LNCaP clone FGC (cell line): ENCODE results near the gene SPI1.

Experiments
- DNase-seq: peaks from one replicate; pipeline ENCODE4 v3.0.0-alpha.2; 2011; ENCODE audit warnings: low read depth
- H3K4me3 ChIP-seq: 2 replicates; pipeline ENCODE4 v1.5.1; 2011; ENCODE audit warnings: mild to moderate bottlenecking, low read depth, low read length, control low read depth
- TF ChIP-seq, protein P1 (sequence below): IDR thresholded peaks from 2 replicates; pipeline ENCODE4 v1.5.1; 2012; ENCODE audit warnings: mild to moderate bottlenecking; ENCODE audit not compliant: control insufficient read depth, insufficient read depth; ENCODE audit errors: extremely low read depth

Gene SPI1

DNA sequence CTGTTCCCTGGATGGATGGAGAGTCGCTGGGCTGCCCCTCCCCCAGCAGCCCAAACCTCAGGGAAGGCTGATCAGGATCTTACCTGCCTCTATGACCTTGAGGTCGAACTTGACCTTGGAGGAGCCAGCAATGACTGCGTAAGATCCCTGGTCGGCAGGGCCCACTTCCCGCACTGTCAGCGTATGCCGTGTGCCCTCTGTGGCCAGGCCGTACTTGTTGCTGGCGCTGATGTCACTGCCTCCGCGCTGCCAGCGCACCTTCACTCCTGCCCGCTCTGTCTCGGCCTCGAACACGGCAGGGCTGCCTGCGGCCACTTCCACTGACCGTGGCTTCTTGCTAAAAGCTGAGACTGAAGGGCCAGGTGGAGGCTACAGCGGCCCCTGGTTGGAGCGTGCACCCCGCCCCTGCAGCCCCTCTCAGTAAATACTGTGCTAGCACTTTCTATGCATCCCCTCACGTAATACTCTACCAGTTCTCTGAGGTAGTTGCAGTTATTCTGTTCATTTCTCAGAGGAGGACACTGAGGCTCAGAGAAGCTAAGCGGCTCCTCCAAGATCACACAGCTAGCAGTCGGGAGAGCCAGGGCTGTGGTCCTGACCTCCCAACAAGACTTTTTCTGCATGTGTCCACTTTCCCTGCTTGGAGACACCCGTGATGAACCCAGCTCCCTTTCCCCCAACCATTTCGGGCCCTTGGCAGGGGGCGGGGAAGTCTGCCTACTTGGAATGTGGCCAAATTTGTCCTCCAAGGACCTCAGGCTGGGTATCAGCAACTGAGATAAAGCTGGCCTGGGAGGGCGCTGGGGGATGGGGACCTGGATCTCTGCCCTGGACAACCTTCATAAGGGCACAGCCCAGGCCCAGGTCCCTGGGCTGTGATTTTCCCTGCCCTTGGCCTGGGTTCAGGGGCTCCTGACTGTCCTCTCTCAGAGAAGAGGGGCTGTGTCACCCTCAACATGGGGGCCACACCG is 26.9 kb downstream of the SPI1 start:
- no peak for DNase-seq

DNA sequence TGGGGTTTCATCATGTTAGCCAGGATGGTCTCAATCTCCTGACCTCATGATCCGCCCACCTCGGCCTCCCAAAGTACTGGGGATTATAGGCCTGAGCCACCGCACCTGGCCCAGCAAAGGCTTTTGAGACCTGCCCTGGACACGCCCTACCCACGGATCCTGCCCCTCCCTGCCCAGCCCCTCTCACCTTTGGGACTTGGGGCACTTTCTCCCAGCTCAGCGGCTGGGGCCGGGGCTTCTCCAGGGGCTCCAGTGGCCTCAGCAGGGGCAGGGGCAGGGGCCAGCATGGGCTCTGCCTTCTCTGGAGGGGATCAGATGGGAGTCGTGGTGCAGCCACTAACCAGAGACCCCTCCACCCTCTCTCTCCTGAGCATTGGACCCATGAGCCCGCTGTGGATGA is 28.0 kb downstream of the SPI1 start:
- H3K4me3 ChIP-seq, result no peak overlapping the region
- no peak for DNase-seq
- TF ChIP-seq, protein P1, sequence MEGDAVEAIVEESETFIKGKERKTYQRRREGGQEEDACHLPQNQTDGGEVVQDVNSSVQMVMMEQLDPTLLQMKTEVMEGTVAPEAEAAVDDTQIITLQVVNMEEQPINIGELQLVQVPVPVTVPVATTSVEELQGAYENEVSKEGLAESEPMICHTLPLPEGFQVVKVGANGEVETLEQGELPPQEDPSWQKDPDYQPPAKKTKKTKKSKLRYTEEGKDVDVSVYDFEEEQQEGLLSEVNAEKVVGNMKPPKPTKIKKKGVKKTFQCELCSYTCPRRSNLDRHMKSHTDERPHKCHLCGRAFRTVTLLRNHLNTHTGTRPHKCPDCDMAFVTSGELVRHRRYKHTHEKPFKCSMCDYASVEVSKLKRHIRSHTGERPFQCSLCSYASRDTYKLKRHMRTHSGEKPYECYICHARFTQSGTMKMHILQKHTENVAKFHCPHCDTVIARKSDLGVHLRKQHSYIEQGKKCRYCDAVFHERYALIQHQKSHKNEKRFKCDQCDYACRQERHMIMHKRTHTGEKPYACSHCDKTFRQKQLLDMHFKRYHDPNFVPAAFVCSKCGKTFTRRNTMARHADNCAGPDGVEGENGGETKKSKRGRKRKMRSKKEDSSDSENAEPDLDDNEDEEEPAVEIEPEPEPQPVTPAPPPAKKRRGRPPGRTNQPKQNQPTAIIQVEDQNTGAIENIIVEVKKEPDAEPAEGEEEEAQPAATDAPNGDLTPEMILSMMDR, result no peak

More for the DNA sequence above, 26.9 kb downstream of the SPI1 start:
- TF ChIP-seq, protein P1, result no peak; the same call in 1 of the 2 replicates
- no peak overlapping the region for H3K4me3 ChIP-seq

DNA sequence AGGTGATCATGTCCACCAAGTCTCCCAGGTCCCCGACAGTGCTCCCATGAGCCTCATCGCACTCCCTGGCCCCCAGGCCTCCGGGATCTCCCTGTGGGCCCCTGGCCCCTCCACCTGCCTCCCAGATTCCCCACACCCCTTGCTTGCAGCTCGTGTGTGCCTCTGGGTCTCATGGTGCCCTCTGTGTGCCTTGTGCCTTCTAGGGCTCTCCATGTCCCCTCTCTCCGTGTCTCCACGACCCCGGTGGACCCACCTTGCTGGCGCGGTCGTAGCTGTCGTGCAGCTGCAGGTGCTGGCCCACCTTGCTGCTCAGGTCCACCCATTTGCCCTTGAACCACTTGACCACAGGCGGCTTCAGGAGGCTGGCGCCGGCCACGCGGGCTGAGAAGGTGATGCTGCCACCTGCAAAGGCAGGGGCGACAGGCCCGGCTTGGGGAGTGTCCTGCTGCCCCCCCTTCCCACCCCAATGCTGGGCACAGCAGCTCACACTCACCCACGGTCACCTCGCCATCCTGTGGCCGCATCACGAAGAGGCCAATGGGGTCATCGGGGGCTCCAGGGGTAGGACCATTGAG is 28.7 kb downstream of the SPI1 start:
- no peak for DNase-seq
- no peak overlapping the region for H3K4me3 ChIP-seq
- TF ChIP-seq, protein P1, result no peak

DNA sequence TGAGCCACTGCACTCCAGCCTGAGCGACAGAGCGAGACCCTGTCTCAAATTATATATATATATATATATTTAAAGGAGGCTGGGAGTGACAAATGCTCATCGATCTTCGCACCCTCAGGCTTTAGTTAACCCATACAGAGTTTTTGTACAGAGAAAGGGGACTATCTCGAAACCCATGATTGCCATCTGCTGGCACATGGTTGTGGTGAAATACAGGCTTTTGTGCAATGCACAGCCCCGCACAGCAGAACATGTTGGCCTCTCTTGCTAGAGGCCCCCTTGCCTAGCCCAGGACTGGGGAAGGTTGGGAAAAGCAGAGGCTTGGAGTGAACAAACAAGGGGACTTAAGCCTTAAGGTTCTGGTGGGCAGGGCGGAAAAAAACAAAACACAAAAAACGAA is 29.5 kb downstream of the SPI1 start:
- H3K4me3 ChIP-seq, result no peak overlapping the region
- DNase-seq, result peak; percentile 13
- TF ChIP-seq, protein P1, result peak; percentile 46

DNA sequence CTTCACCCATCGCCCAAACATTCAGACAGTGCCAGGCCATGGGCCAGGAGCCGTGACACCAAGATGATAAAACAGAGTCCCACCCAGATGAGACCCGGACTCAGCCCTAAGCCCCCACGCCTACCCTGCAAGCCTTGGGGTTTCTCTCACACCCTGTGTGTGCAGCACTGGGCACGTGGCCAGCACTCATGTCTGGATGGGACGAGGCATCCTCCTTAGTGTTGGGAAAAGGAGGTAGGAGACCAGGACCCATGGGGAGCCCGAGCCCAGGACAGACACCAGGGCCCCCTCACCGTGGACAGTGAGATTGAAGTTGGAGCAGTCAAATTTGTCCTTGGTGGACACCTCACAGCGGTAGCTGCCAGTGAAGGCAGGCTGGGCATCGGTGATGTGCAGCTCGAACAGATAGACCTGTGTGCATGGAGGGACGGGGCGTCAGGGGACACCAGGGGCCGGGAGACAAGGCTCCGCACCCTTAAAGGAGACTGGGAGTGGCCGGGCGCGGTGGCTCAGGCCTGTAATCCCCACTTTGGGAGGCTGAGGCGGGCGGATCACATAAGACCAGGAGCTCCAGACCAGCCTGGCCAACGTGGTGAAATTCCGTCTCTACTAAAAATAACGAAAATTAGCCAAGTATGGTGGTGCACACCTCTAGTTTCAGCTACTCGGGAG is 30.1 kb downstream of the SPI1 start:
- no peak for DNase-seq
- H3K4me3 ChIP-seq, result no peak overlapping the region
- TF ChIP-seq, protein P1, result no peak

DNA sequence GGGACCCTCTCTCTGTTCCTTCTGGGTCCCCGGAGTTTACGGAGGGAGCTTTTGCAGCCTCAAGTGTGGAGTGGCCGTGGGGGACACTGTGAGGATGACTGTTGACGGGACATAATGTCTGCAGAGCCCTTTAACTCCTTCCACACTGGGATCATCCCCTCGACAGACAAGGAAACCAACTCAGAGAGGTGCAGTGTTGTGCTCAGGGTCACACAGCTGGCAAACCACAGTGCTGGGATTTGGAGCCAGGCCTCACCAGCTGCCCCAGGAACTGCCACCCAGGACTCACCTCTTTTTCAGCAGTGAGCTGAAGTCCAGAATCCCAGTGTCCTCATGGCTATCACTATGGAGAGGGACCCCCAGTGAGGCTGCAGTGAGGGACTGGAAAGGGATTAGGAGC is 31.2 kb downstream of the SPI1 start:
- DNase-seq, result no peak
- TF ChIP-seq, protein P1, result no peak
- H3K4me3 ChIP-seq, result no peak overlapping the region
